Esophagus muscularis mucosa (tissue), 4 donors: ENCODE measurements around the gene ADAMTSL1.

Source experiments
- EP300 ChIP-seq: sonication (generic); formaldehyde crosslinking; IDR thresholded peaks from one replicate; pipeline ENCODE4 v1.6.1; 2017; ENCODE audit warnings: antibody characterized with exemption
- POLR2A ChIP-seq: fragments of 450-650 bp; IDR thresholded peaks from one replicate; pipeline ENCODE4 v1.6.1; 2017; ENCODE audit warnings: antibody characterized with exemption, moderate library complexity, mild to moderate bottlenecking, low read depth
- POLR2AphosphoS5 ChIP-seq, 2 donors: sonication (generic); formaldehyde crosslinking; IDR thresholded peaks; one replicate each; pipeline ENCODE4 v1.6.1; 2017; ENCODE audit warnings: antibody characterized with exemption in 2 of 2
- TF ChIP-seq, protein P1 (sequence below), 3 experiments: fragments of 200-600 bp in 2 of 3; fragments of 450-650 bp in 1 of 3; sonication (generic) in 2 of 3; IDR thresholded peaks; one replicate each; pipeline ENCODE4 v1.5.1; 2017 to 2019; ENCODE audit warnings: antibody characterized with exemption in 3 of 3, mild to moderate bottlenecking in 2 of 3, moderate library complexity in 1 of 3

DNA sequence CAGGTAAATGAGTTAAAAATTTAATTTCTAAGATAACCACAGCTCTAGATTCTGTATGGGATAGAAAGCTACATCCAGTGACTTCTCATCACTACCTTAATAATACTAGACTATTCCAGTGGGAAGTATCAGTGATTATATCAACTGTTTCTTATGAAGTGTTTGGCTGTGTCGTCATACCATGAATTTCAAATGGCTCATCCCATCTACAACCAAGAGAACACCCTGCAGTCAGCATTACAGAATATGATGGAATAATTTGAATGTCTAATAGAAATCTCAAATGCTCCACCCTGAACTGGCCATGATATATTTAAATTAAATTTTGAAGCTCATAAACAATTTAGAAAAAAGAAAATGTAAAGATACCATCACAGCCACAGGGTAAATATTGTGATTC is 245.0 kb downstream of the ADAMTSL1 start:
- TF ChIP-seq, protein P1, sequence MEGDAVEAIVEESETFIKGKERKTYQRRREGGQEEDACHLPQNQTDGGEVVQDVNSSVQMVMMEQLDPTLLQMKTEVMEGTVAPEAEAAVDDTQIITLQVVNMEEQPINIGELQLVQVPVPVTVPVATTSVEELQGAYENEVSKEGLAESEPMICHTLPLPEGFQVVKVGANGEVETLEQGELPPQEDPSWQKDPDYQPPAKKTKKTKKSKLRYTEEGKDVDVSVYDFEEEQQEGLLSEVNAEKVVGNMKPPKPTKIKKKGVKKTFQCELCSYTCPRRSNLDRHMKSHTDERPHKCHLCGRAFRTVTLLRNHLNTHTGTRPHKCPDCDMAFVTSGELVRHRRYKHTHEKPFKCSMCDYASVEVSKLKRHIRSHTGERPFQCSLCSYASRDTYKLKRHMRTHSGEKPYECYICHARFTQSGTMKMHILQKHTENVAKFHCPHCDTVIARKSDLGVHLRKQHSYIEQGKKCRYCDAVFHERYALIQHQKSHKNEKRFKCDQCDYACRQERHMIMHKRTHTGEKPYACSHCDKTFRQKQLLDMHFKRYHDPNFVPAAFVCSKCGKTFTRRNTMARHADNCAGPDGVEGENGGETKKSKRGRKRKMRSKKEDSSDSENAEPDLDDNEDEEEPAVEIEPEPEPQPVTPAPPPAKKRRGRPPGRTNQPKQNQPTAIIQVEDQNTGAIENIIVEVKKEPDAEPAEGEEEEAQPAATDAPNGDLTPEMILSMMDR (IDR thresholded peaks at IDR 0.05) = no peak
- TF ChIP-seq POLR2A (no peak), POLR2AphosphoS5 (IDR thresholded peaks at IDR 0.05) (no peak), EP300 (no peak)
